GM12873 (cell line): ENCODE data around the gene BEST4.

Source experiments
- CTCF ChIP-seq: IDR thresholded peaks from 2 replicates; pipeline ENCODE4 v1.5.1; 2012; ENCODE audit warnings: low read depth, mild to moderate bottlenecking, moderate library complexity, low read length, control low read depth; ENCODE audit not compliant: insufficient read depth; ENCODE audit errors: missing control alignments

Gene BEST4

GRCh38 chr1:44780583-44781121 is 7.3 kb downstream of the BEST4 start:
- no peak for TF ChIP-seq CTCF

- no peak for TF ChIP-seq CTCF
Observed at GRCh38 chr1:44778705-44779576, 9.0 kb downstream of the BEST4 start.

- no peak for TF ChIP-seq CTCF
Observed at GRCh38 chr1:44777969-44778635, 9.9 kb downstream of the BEST4 start.

GRCh38 chr1:44777547-44777946 is 10.4 kb downstream of the BEST4 start:
- no peak for TF ChIP-seq CTCF

GRCh38 chr1:44776730-44777068 is 11.3 kb downstream of the BEST4 start:
- TF ChIP-seq CTCF, result no peak

GRCh38 chr1:44775930-44776729 is 11.8 kb downstream of the BEST4 start:
- no peak for TF ChIP-seq CTCF
